Ramos (cell line): ENCODE data around the gene LDB2.

Experiments
- in situ Hi-C: fragments of 300-500 bp; cut with MboI; formaldehyde crosslinking; loops from one replicate; pipeline ENCODE4 v1.14.3; 2022; ENCODE audit warnings: low sequenced_read_pairs; ENCODE audit not compliant: unreplicated experiment

LDB2 gene

DNA sequence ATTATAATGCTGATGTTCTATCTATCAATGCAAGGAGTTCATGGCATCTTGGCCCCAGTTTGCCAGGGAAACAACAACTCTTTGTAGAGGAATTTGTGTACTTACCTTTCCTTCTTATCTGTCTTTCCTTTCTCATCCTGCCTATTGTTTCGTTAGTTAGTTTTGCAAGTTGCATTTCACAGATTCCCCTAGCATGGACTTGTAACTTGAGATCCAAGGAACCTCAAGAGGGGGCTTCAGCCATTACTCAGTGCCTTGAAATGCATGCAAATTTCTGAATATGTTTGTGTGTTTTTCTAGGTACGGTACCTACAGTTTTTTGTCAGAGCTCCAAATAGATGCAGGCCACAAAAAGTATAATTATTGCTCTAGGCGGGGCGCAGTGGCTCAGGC is 203.6 kb downstream of the LDB2 start:
- in situ Hi-C loops = no loop called here

DNA sequence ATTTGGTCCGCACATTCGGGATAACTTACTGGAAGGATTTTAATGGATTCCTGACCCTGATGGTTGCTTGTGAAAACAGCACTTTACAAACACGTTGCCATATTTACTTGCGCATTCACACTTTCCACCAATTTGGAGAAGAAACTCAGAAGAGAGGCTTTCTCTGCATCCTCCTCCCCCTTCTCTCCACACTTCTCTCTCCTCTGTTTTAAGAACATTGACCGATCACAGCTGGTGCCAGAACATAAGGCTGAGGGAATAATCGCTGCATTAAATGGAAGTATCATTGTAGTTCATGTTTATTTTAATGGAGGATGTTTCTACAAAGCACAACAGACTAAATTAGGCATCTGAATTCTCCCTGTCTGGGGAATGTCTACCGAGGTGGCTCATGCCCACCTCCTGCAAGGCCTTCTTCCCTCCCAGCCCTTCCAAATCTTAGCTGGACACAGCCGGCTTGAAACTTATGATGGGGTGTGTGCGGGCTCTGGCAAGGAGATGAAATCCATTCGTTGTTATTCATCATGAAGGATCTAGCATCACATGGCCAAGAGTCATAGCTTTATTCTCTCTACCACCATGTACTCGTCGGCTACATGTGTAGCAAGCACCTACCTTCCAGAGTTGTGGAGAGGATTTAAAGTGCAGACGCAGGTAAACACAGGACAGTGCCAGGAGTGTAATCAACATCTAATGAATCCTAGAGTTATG is 204.1 kb downstream of the LDB2 start:
- in situ Hi-C loops = no loop called here

DNA sequence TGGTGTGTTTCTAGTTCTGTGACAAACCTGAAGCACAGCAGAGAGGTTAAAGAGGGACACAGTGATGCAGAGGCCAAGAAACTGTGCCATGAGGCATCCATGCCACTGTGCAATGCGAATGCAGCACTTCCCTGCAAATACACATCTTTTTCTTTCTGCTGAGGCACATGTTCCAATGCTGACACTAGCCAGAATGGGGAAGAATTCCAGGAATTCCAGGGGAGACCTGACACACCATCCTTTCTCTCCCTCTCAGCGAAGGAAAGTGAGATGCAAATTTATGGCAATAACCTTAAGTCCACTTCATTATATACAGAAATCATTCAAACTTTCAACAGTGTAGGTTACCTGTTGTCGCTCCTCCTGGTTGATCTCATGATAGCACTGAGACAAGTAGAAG is 204.8 kb downstream of the LDB2 start:
- in situ Hi-C loops = no loop called here

DNA sequence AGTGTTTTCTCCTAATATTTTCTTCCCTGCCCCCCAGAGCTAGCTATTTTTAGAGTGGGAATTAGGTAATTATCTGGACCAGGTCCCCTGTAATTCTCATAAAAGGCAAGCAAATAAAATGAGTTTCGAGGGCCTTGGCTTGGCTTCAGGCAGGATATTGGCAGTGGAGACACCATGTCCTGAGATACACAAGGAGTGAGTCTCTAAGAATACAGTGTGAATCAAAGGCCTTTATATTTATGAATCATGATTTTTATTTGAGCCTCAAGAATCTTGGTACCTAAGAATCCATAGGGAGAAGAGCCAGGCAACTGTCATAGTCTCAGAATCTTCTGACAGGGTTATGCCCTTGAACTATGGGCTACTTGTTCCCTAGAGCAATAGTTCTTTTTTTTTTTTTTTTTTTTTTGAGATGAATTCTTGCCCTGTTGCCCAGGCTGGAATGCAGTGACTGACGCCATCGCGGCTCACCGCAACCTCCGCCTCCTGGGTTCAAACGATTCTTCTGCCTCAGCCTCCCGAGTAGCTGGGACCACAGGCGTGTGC is 205.4 kb downstream of the LDB2 start:
- in situ Hi-C loops = no loop called here

DNA sequence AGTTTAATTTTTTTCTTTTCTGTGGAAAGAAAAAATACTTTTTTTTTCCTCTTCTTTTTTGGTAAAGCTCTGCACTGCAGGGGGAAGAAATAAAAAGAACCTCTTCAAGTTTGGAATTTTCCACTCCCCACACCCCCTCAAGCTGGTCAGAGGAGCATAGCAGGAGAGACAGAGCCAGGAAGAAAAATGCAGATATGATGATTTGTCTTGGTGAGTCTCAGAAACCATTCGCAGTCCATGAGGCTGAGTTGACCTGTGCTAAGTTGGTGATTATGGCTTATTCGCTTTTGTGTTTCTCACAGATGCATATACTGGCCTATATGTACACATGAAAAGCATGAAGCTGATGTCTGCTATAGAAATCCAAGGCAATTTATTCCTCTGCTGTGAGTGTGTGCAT is 205.9 kb downstream of the LDB2 start:
- in situ Hi-C loops = no loop called here

DNA sequence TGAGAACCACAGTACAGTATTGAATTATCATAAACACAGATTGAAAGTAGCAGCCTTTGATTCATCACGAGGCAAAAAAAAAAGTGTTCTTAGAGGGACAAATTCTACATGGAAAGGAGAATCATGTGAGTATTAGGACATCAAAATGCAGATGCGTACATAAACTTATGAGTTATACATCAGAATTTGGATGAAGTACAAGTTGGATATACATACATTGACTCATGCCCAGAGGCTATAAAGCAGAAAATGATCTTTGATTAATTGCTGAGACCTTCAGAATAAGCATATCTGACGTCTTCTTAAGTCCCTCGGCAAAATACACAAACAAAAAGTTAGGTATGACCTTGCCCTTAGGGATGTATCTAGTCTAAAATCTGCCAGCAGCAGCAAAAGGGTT is 206.4 kb downstream of the LDB2 start:
- in situ Hi-C loops = no loop called here

DNA sequence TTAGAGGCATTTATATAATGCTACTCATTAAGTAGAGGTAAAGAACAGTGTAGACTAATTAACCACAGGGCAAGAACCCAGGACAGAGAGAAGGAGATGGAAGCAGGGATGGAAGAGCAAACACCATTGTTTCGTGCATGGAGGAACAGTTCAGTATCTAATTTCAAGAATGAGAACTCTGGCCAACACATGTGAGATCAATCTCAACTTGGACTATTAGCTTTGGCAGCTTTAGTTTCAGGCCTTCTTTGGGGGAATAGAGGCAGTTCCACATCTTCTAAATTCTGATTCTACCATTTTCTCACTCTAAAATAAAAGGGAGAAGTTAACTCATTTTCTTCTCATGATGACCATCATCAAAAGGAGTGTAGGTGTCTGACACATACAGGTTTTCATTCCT is 207.0 kb downstream of the LDB2 start:
- in situ Hi-C loops = no loop called here

DNA sequence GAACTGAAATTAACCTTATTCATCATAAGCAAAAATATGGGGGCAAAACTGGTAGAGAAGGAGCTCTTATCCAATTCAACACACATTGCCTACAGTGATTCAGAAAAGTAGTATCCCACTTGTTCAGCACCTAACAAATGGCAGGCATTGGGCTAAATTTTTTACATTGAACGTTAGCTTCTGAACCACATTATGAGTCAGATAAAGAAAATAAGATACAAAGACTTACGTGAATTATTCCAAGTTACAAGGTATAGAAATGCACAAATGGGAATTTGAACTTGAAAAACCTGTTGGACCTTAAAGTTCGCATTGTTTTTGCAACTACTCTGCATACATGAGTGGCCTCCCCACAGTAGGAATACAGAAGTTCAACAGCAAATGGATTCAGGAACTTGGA is 210.6 kb downstream of the LDB2 start:
- in situ Hi-C loops = no loop called here

DNA sequence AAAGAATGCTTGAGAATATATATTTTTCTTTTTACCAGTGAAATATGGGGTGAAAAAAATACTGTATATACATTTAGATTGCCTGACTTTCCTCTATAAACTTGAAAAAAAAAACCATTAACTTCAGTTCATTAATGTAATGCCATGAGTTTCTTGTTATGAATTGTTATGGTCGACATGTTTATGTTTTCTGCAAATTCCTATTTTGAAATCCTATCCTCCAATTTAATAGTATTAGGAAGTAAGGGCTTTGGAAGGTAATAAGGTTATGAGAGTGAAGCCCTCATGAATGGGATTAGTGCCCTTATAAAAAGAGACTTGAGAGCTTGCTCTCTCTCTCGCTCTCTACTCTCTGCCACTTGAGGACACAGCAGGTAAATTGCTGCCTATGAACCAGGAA is 211.4 kb downstream of the LDB2 start:
- in situ Hi-C loops = no loop called here

DNA sequence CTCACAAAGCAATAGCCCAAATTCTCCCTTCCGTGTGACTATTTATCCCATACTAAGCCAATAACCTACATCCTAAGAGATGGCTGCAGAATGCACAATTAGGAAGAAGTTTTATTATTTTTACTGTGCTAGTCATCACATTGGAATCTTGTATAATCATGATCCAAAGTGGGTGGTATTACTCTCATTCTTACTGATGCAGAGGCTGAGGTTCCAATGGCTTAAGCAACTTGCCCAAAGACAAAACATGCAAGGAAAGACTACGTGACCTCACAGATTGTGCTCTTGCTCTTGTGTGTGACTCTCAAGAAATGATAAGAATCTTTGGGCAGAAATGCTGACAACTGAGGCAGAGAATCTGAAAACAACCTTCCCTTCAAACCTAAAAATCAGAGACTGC is 212.2 kb downstream of the LDB2 start:
- in situ Hi-C loops = no loop called here

DNA sequence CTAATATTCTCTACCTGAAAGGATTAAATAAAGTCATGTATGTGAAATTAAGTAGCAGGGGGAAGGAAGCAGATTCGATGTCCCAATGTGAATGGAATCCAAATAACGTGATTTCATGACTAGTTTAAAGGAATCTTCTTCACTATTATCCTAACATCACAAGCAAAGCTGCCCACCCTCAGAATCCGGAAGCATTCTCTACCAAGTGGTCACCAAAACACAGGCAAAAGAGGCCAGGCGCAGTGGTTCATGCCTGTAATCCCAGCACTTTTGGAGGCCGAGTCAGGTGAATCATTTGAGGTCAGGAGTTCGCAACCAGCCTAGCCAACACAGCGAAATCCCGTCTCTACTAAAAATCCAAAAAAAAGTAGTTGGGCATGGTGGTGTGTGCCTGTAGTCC is 212.9 kb downstream of the LDB2 start:
- in situ Hi-C loops = no loop called here

DNA sequence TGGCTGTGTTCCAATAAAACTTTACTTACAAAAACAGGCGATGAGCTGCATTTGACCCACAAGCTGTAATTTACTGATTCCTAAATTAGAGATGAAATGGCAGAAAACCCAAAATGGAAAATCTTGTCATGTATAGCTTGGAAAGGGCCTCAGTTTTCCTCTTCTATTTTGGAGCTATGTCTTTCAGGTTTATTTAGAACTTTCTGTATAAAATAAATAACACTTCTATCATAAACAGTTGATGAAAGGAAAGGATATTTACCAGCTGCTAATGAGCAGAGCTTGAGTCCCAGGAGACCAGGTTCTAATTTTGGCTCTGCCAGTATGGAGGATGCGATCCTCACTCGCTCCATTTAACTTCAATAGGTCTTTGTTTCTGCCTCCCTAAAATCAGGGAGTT is 213.5 kb downstream of the LDB2 start:
- in situ Hi-C loops = no loop called here

DNA sequence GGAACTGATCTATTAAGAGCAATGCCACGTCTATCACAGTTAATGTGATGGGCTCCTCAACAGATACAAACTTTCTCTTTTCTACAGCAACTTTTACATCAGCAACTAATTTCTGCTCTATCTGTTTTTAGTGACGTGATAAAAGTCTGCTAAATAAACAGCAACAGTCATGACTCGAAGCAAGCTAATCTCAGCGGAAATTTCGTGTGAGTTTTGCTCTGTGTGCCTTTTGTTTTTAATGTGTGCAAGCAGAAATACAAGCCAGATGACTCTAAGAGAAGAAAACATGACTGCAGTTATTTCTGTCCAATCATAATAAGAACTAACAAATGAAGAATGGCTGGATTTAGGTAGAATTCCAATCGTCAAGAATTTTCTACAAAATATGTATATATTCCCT is 214.3 kb downstream of the LDB2 start:
- in situ Hi-C loops = no loop called here

DNA sequence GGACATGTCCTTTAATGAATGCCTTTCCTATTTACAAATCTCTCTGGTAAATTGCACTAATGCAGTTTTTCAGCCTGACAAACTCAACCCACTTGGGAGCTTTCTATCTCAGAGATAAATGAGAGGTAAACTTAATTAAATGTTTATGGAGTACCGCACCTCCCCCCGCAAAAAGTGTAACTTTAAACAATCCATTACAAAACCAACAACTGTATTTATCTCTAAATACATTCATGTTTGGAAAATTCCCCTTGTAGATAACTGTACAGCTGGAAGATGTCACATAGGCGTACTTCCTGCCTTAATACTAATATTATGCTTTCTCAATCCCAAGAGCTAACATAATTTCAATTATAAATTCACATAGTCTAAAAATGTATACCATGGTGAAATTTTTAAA is 215.5 kb downstream of the LDB2 start:
- in situ Hi-C loops = no loop called here

DNA sequence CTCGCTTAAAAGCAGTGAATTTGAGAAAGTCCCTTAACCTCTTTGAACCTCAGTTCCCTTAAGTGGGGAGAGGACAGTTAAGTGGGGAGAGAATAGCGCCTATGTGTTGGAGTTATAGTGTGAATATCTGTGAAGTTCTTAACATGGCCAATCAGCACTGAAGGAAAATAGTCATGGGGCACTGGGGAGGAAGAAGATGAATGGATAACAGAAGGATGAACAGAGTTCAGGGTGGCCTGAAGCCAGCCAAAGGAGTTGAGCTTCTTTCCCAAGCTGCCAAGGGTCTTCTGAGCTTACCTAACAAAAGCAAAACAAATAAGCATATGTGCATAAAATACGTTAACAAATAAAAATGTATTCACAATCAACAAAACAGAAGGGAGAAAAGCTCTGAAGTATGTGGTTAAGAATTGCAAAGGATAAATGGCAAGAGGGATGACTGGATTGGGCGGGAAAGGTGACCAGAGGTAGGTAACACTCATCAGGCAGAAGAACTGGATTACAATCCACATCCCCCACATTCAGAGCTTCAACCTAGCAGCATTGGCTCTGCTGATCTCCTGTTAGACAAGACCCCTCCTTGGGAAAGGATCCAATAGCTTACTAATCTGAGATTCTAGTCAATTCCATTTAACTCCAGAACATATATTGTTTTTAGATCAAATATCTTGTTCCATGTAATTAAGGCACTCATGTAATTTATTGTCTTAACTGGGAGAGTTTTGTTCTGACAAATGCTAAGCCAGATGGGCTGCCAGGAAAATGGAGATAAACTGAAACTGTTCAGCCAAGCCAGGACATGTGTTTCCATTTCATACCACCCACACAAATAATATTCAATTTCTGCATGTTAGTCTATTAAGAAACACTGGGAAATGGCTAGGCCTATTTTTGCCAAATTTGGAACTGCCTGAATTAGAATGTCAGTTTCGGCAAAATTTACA is 221.2 kb downstream of the LDB2 start:
- in situ Hi-C loops = no loop called here

DNA sequence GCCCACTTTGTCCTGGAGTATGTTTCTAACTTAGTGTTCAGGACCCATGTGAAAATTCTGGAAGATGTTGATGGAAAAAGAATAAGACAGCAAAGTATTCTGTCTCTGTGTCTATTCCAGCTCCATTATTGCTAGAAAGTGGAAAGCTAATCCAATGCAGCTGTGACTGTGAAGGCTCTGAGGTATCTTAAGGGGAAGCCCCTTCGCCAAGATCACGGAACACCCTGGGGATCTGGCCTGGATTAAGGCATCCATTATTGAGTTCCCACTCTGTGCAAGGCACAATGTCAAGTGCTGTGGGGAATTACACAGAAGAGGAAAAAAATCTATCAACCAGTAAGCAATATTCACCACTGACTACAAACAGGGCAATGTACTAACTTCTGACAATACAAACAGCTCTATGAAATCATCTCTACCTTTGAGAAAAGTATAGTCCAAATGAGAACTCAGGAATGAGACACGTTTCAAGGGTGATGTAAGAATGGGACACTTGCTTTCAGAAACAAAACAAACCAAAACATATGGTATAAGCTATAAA is 222.1 kb downstream of the LDB2 start:
- in situ Hi-C loops = no loop called here

DNA sequence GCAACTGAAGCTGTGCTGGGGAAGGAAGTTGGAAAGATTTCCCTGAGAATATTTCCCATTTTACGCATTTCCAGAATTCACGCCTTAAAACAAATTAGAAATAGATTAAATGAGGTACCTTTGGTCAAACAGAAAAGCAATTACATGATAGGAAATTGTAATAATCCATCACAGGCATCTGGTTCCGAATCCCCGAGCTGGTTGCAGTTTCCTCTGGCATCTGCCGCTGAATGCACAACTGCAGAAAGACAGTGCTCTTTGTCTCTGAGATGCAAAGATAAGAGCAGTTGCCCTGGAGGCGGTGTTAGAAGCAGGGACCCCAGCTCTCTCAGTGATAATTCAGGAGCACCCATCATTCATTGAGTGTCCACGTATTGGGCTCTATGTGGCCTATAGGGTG is 224.4 kb downstream of the LDB2 start:
- in situ Hi-C loops = no loop called here

DNA sequence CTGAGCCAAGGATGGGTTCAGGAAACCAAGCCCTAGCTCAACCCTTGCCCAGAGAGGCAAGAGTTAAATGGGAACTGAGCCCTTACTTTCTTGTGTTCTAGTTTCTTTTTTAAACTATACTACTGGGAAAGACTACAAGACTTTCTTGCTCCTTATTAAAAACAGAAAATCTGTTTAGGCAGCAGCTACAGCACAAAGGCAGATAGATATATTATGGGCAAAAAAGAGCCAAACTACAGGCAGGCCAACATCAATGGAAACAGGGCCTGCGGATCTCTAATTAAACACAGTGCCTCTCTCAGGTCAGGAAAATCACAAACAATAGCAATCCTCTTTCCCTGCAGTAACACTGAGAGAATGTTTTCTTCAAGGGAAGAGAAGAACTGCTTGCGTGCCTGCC is 226.0 kb downstream of the LDB2 start:
- in situ Hi-C loops = no loop called here

DNA sequence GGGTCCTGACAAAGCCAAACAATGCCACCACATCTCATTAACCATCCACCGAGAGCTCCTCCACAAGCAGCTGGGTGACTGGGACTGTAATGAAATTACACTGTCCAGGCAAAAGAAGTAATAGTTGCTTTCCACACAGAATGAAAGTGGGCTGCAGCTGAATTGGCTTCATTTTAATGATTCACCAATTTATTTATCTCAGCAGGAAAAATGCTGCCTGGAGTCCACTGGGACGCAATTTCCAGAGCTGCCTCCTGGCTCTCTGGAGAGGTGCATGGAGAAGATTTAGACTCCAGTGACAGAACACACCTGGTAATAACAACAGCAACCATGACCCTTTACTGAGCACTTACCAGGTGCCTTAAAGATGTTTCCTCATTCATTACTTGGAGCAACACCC is 226.7 kb downstream of the LDB2 start:
- in situ Hi-C loops = no loop called here

DNA sequence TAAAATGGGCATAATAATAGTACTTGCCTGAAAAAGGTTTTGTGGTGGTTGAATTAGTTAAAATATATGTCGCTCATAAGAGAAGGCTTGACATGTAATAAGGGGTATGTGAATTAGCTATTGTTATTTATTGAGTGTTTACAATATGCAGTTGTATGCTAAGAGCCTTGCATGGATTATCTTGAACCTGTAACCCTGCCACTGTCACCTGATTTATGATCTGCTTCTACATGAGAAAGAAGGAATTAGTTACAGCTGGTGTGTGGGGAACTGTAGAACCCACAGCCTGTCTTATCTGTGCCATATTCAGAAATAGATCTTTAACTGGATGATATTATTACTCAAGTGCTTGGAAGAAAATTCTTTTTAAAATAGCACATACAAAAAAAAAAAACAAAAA is 227.7 kb downstream of the LDB2 start:
- in situ Hi-C loops = no loop called here

DNA sequence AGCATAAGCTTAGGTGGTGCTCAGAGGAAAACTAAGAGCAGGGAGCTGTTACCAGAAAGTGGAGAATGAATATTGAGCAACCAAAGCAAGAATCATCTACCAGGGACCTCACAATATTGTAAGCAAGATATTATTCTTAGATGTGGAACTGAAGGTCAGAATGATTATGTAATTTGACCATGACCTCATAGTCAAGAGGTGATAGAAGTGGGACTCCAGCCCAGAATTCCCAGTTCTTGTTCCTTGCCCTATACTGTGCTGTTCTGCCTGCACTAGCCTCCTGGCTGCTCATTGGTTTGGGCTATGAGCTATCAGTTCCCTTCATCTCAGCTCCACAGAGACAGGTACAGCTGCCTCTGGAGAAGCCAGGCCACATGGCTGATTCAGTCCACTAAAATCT is 229.4 kb downstream of the LDB2 start:
- in situ Hi-C loops = no loop called here
